H7 (cell line): ENCODE results near the gene CTXND1. TPM values are rescaled to one million over a fixed set of nuclear protein-coding genes. Genes with fewer than 3 reads are reported as not detected.

Experiments
- DNase-seq: peaks from one replicate; pipeline ENCODE4 v3.0.0; 2012
- H3K27me3 ChIP-seq: 2 replicates; pipeline ENCODE4 v1.6.0; 2011; ENCODE audit warnings: mild to moderate bottlenecking, low read length; ENCODE audit not compliant: control insufficient read depth, insufficient read depth
- H3K36me3 ChIP-seq: replicated peaks from 2 replicates; pipeline ENCODE4 v1.5.1; 2011; ENCODE audit warnings: low read length; ENCODE audit not compliant: control insufficient read depth, insufficient read depth
- H3K4me3 ChIP-seq: 2 replicates; pipeline ENCODE4 v1.5.1; 2011; ENCODE audit warnings: low read depth, mild to moderate bottlenecking, control low read depth, low read length, moderate library complexity; ENCODE audit not compliant: insufficient read depth
- total RNA-seq: library from RNA; depleted of rRNA; stranded (reverse); fragments of >200 nt; shearing (Covaris generic); gene quantifications from 2 replicates; pipeline ENCODE4 v1.2.3, GENCODE V29; 2014

CTXND1 gene
- total RNA-seq, 1 experiment from 2014 or later: not detected

DNA sequence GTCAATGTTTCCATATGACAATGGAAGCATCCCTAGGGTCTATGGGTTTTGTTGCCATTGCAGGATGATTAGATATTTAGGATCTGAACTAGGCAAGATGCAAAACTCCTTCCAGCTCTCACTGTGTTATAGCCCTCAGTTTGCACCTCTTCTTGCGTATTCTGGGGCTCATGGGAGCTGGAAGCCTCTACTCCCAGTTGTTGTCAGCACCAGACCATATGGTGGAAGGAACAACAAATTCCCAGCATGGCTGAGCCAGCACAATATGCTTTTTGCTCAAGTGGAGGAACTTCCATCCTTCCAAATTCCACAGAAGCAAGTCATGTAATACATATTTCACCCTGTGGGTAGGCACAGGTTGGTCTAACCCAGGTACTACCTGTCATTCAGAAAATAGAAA lies 18.5 kb upstream of the CTXND1 start:
- no peak overlapping the region for H3K4me3 ChIP-seq
- H3K27me3 ChIP-seq: peaks cover 4% of the 10 kb centered on the region; the same call in 1 of the 2 replicates
- DNase-seq: no peak
- no peaks in the 10 kb centered on the region for H3K36me3 ChIP-seq

DNA sequence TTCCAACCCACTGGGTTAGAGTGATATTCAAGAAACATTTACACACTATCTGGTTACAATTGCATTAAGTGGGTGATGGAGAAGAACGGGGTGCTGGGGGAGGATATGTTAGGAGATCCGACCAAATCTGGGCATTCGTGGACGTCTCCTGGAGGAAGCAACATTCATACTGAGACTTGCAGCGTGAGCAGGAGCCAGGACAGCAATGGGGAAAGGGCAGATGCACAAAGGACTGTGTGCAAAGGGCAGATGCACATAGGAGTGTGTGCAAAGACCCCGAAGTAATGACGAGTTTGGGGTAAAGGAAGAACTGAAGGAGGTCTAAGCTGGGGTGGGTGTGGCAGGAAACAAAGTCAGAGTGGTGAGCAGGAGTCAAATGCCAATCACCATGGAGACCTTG lies 16.1 kb upstream of the CTXND1 start:
- Histone ChIP-seq H3K36me3 (no peaks in the 10 kb centered on the region), H3K4me3 (no peak overlapping the region), H3K27me3 (peaks cover 4% of the 10 kb centered on the region; the same call in 1 of the 2 replicates)
- no peak for DNase-seq

GRCh38 chr15:80267658-80268057 lies 15.6 kb upstream of the CTXND1 start:
- Histone ChIP-seq H3K4me3 (no peak overlapping the region), H3K36me3 (no peaks in the 10 kb centered on the region), H3K27me3 (peaks cover 4% of the 10 kb centered on the region; the same call in 1 of the 2 replicates)
- no peak for DNase-seq

DNA sequence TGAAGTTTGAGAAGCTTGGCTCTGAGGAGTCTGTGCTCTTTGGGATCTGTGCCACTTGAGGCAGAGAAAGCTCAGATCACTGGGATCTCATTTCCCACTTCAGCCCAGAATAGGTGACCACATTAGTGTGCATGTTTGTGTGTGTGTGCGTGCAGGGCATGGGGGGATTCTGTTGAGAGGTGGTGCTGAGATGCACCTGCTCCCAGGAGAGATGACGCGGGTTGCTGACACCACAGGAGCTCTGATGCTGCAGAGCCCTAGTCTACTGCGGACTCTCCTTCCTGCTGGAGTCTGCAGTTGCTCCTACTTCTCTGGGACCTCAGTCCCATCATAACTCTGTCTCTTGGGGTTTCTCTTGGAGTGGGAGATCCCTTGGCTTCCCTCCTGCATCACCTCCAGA lies 14.7 kb upstream of the CTXND1 start:
- Histone ChIP-seq H3K27me3 (peaks cover 4% of the 10 kb centered on the region; the same call in 1 of the 2 replicates), H3K36me3 (no peaks in the 10 kb centered on the region), H3K4me3 (no peak overlapping the region)
- DNase-seq: no peak

DNA sequence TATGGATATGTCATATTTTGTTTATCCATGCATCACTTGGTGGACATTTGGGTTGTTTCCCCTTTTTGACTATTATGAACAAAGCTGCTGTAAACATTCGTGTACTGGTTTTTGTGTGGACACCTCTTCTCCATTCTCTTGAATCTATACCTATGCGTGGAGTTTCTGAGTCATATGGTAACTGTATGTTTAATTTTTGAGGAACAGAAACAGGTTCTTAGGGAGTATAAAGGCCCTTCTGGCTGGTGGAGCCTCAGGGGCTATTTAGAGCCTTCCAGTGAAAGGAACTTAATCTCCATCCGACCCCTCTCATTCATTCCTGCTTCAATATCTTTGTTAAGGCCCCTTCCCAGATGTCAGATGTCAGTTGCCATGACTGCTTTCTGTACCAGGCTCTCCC lies 14.1 kb upstream of the CTXND1 start:
- Histone ChIP-seq H3K36me3 (no peaks in the 10 kb centered on the region), H3K27me3 (peaks cover 2% of the 10 kb centered on the region; the same call in 1 of the 2 replicates), H3K4me3 (no peak overlapping the region)
- DNase-seq: no peak

- H3K4me3 ChIP-seq: no peak overlapping the region
- H3K27me3 ChIP-seq: no peaks in the 10 kb centered on the region; the same call in 1 of the 2 replicates
- DNase-seq: no peak
- H3K36me3 ChIP-seq: no peaks in the 10 kb centered on the region
Measured at GRCh38 chr15:80265021-80265420, 13.0 kb upstream of the CTXND1 start.

GRCh38 chr15:80264031-80264430 lies 12.0 kb upstream of the CTXND1 start:
- H3K27me3 ChIP-seq: no peaks in the 10 kb centered on the region; the same call in 1 of the 2 replicates
- H3K4me3 ChIP-seq: no peak overlapping the region
- H3K36me3 ChIP-seq: no peaks in the 10 kb centered on the region
- DNase-seq: peak; percentile 36

DNA sequence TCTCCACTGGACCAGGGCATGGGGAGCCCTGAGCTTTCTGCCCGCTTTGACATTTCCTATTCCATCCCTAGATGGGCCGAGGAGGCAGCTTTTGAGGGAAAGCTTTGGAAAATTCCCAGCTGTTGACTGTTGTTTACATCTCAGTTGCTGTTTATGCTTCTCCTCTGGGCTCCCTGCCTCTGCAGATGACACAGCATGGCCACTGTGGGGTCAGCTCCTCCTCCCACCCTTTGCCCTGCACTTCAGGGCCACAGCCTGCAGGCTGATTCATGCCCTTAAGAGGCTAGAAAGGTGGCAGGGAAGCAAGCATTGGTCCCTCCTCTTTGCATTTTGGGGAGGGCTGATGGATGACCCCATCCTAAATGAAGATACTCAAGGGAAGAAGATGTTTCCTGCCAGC lies 8.5 kb upstream of the CTXND1 start:
- H3K27me3 ChIP-seq: no peaks in the 10 kb centered on the region; the same call in 1 of the 2 replicates
- no peak overlapping the region for H3K4me3 ChIP-seq
- no peaks in the 10 kb centered on the region for H3K36me3 ChIP-seq
- DNase-seq: no peak

- H3K36me3 ChIP-seq: no peaks in the 10 kb centered on the region
- H3K4me3 ChIP-seq: no peak overlapping the region
- H3K27me3 ChIP-seq: no peaks in the 10 kb centered on the region; the same call in 1 of the 2 replicates
- DNase-seq: no peak
Measured at GRCh38 chr15:80259942-80260510, 8.0 kb upstream of the CTXND1 start.

GRCh38 chr15:80251428-80252120 lies 439 bp downstream of the CTXND1 start:
- Histone ChIP-seq H3K4me3 (peak overlapping the region; percentile 49), H3K36me3 (no peaks in the 10 kb centered on the region), H3K27me3 (peaks cover 39% of the 10 kb centered on the region)
- DNase-seq: peak; percentile 84

DNA sequence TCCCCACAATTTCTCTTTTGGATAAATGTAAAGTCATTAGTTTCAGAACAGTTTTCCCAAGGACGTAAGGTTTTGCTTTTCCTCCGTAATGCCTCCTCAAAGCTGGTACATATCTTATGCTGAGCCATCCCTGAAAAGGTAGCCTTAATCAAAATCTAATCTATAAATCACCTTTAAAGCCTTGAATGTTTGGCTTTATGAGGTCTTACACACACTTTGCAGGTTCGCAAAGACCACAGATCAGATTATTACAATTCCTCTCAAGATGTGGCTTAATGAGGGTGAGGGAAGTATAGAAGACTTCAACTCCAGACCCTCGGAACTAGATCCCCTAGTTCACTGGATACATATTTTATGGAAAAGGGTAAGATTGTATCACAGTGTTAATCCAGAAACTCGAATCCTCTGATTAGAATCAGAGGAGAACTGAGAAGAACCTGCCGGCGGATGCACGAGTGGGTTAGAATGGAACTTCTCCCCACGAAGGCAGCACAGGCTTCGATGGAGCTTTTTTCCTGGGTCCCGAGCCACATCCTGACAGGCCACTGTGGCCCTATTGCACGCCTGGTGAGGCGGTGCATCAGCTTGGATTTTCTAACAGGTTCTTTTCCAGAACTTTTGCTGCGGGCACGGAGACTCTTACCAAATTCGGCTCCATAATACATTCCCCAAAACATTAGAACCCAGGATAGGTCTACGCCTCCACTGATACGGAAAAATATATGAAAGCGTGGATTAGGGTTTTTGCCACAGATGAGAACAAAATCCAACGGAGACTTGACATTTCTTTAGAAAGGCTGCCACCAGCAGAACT lies 1.2 kb downstream of the CTXND1 start:
- Histone ChIP-seq H3K27me3 (peaks cover 39% of the 10 kb centered on the region), H3K36me3 (no peaks in the 10 kb centered on the region), H3K4me3 (no peak overlapping the region)
- peak; percentile 34 for DNase-seq

GRCh38 chr15:80249973-80250372 lies 2.0 kb downstream of the CTXND1 start:
- Histone ChIP-seq H3K27me3 (peaks cover 39% of the 10 kb centered on the region), H3K4me3 (no peak overlapping the region), H3K36me3 (no peaks in the 10 kb centered on the region)
- DNase-seq: no peak

DNA sequence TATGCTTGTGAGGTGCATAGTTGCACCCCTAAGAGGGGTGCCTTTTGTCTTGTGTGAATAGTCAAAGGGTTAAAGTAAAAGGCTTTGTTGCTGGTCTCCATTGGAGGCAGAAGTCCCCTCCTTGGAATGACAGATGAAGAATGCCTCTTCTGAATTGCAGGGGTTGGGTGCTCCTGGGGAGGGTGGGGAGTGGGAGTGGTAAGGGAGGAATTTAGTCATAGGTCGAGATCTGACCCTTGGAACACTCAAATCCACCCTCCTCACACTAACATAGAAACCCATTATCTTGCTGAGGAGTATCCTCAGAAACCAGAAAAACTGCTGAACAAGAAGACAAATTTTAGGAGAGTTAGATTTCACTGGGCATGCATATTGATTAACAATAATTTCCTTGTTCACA lies 4.7 kb downstream of the CTXND1 start:
- Histone ChIP-seq H3K27me3 (peaks cover 28% of the 10 kb centered on the region), H3K4me3 (no peak overlapping the region), H3K36me3 (no peaks in the 10 kb centered on the region)
- DNase-seq: no peak

DNA sequence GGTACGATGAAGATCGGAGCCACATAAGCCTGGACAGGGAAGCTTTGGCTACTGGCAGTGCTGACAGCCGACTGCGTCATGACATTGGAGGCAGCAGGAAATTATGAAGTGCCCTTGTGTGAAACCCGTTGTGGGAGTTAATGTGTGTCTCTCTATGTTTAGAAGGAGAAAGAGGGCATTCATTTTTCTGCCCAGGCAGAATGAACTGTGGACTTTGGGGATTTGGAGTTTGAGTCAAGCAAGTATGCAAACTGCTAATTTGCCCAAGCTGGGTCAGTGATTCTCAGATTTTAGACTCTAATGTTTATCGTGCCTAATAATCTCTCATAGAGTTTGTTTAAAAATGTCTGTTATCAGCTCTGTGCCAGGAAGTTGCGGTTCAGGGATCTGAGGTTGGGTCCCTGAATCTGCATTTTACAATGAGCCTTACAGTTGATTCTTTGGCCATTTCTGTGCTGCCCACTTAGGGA lies 5.6 kb downstream of the CTXND1 start:
- DNase-seq: no peak
- Histone ChIP-seq H3K27me3 (peaks cover 19% of the 10 kb centered on the region), H3K36me3 (no peaks in the 10 kb centered on the region), H3K4me3 (no peak overlapping the region)

DNA sequence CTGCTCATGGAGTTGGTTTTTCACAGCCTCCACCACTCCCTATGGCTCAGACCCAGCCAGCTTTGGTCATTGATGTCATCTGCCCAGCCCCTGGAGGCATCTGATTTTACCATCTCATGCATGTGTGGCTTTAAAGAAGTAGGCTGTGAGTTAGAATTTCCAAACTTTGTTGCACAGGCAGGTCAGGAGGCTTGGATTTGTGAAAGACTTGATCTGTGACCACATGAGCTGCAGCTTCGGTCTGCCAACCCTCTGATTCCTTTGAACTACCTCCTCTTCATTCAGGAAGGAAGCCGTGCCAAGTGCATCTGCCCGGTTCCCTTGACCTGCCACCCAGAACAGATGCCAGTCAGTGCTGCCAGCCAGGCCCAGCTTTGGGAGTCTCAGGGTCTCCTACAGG lies 9.2 kb downstream of the CTXND1 start:
- no peak for DNase-seq
- no peaks in the 10 kb centered on the region for H3K36me3 ChIP-seq
- no peak overlapping the region for H3K4me3 ChIP-seq
- no peaks in the 10 kb centered on the region; the same call in 1 of the 2 replicates for H3K27me3 ChIP-seq
